ENCODE measurements around the gene ART3. TPM values are rescaled to one million over a fixed set of nuclear protein-coding genes. Genes with fewer than 3 reads are reported as not detected.

ART3 gene
- total and polyA plus RNA-seq, 2 donors (not counting 1 experiment from before 2014, with no cell fraction given) = not detected

- Histone ChIP-seq H3K79me2 (ENCODE audit: control insufficient read depth, insufficient read depth, low read length) (no peaks in the 10 kb centered on the region), H3K4me1 (ENCODE audit: control insufficient read depth in 2 of 2, insufficient read depth in 2 of 2, low read length in 2 of 2) (peaks cover 19 to 24% of the 10 kb centered on the region in 2 donors), H3K9ac (ENCODE audit: low read length) (no peak overlapping the region), H2AFZ (ENCODE audit: insufficient read depth, low read depth, low read length, poor library complexity, severe bottlenecking) (peak overlapping the region; percentile 17), H3K4me3 (ENCODE audit: control extremely low read depth in 1 of 5, extremely low read depth in 1 of 5, insufficient read depth in 1 of 5, low read depth in 2 of 5, low read length in 4 of 5) (no peak overlapping the region), H4K20me1 (ENCODE audit: control insufficient read depth, insufficient read depth, low read length, poor library complexity, severe bottlenecking) (no peaks in the 10 kb centered on the region), H3K4me2 (replicated peaks; ENCODE audit: low read depth, low read length, poor library complexity, severe bottlenecking) (peak overlapping the region; percentile 48), H3K9me3 (ENCODE audit: control extremely low read depth in 1 of 3, control insufficient read depth in 2 of 3, insufficient read depth in 1 of 3, low read length in 2 of 3) (no peaks in the 10 kb centered on the region), H3K27ac (ENCODE audit: low read length in 2 of 2) (peak overlapping the region; percentile 30 to 69), H3K27me3 (replicated peaks in 1 of 4; ENCODE audit: control extremely low read depth in 1 of 4, control insufficient read depth in 3 of 4, insufficient read depth in 4 of 4, low read length in 3 of 4) (no peaks in the 10 kb centered on the region), H3K36me3 (replicated peaks in 1 of 2; ENCODE audit: control extremely low read depth in 1 of 2, control insufficient read depth in 1 of 2, extremely low read depth in 1 of 2, insufficient read depth in 2 of 2, low read length in 1 of 2) (no peaks in the 10 kb centered on the region)
- ChIA-PET CTCF (interaction anchor here (1.0 to 4.6 kb wide), 5 partner anchors 8 to 59 kb away, joined by 3 to 31 read pairs (median 3); no protein-coding TSS in a partner anchor), POLR2A (no interaction called here)
- intact Hi-C loops (cut with micrococcal nuclease) = loop anchor here (5.0 kb wide), 1 partner anchor 33 kb away; the partner anchor contains the start of gene CXCL10
- WGBS (ENCODE audit: insufficient coverage) = 67% methylated on average over 1 of the region's 2 CpGs
- Mint-ChIP-seq H3K4me3 (no peak overlapping the region), H3K27ac (peak overlapping the region; percentile 86), H3K4me1 (peaks cover 23% of the 10 kb centered on the region), H3K9me3 (ENCODE audit: insufficient read depth) (no peaks in the 10 kb centered on the region), H3K27me3 (no peaks in the 10 kb centered on the region)
- no peak for TF ChIP-seq EZH2 (IDR thresholded peaks at IDR 0.05; ENCODE audit: borderline replicate concordance, insufficient read depth, low read depth, low read length, poor library complexity, severe bottlenecking)
- no peak for TF ChIP-seq CTCF (IDR thresholded peaks at IDR 0.05)
- ATAC-seq (ENCODE audit: low read depth) (no peak), DNase-seq (no peak)
Observed at GRCh38 chr4:76055421-76055820, 19.1 kb upstream of the ART3 start.

- H3K27me3 Mint-ChIP-seq = no peaks in the 10 kb centered on the region
- ATAC-seq (ENCODE audit: low read depth) (no peak), DNase-seq (no peak)
- no peak overlapping the region for H3K4me3 Mint-ChIP-seq
- Histone ChIP-seq H3K4me1 (ENCODE audit: control insufficient read depth in 2 of 2, insufficient read depth in 2 of 2, low read length in 2 of 2) (peaks cover 39 to 45% of the 10 kb centered on the region in 2 donors), H3K27ac (ENCODE audit: low read length in 2 of 2) (no peak overlapping the region), H4K20me1 (ENCODE audit: control insufficient read depth, insufficient read depth, low read length, poor library complexity, severe bottlenecking) (no peaks in the 10 kb centered on the region), H3K79me2 (ENCODE audit: control insufficient read depth, insufficient read depth, low read length) (no peaks in the 10 kb centered on the region), H2AFZ (ENCODE audit: insufficient read depth, low read depth, low read length, poor library complexity, severe bottlenecking) (no peak overlapping the region), H3K36me3 (replicated peaks in 1 of 2; ENCODE audit: control extremely low read depth in 1 of 2, control insufficient read depth in 1 of 2, extremely low read depth in 1 of 2, insufficient read depth in 2 of 2, low read length in 1 of 2) (no peaks in the 10 kb centered on the region), H3K27me3 (replicated peaks in 1 of 4; ENCODE audit: control extremely low read depth in 1 of 4, control insufficient read depth in 3 of 4, insufficient read depth in 4 of 4, low read length in 3 of 4) (no peaks in the 10 kb centered on the region), H3K4me2 (replicated peaks; ENCODE audit: low read depth, low read length, poor library complexity, severe bottlenecking) (no peak overlapping the region), H3K9me3 (ENCODE audit: control extremely low read depth in 1 of 3, control insufficient read depth in 2 of 3, insufficient read depth in 1 of 3, low read length in 2 of 3) (peaks cover 0 to 3% (median 0%) of the 10 kb centered on the region in 3 donors), H3K9ac (ENCODE audit: low read length) (no peak overlapping the region), H3K4me3 (ENCODE audit: control extremely low read depth in 1 of 5, extremely low read depth in 1 of 5, insufficient read depth in 1 of 5, low read depth in 2 of 5, low read length in 4 of 5) (no peak overlapping the region)
- no peaks in the 10 kb centered on the region for H3K9me3 Mint-ChIP-seq (ENCODE audit: insufficient read depth)
- CTCF ChIA-PET = interaction anchor here (0.6 to 2.9 kb wide), 8 partner anchors 9 to 79 kb away, joined by 3 to 17 read pairs (median 4); no protein-coding TSS in a partner anchor
- TF ChIP-seq CTCF (IDR thresholded peaks at IDR 0.05) (no peak), EZH2 (IDR thresholded peaks at IDR 0.05; ENCODE audit: borderline replicate concordance, insufficient read depth, low read depth, low read length, poor library complexity, severe bottlenecking) (no peak)
- peaks cover 42% of the 10 kb centered on the region for H3K4me1 Mint-ChIP-seq
- POLR2A ChIA-PET = no interaction called here
- H3K27ac Mint-ChIP-seq = no peak overlapping the region
- intact Hi-C loops (cut with micrococcal nuclease) = loop anchor here (5.0 kb wide), 1 partner anchor 36 kb away; the partner anchor contains the start of gene CXCL10
Observed at GRCh38 chr4:76058302-76058701, 16.2 kb upstream of the ART3 start.
